DMS114 treated with DMSO at 0.1 percent for 48 hours (cell line): ENCODE measurements around the gene ATP6V1C2.

Experiments
- DNase-seq: peaks from one replicate; lab custom pipeline; 2025; ENCODE audit not compliant: unreplicated experiment; lab: John Stamatoyannopoulos, UW

The ATP6V1C2 gene

DNA sequence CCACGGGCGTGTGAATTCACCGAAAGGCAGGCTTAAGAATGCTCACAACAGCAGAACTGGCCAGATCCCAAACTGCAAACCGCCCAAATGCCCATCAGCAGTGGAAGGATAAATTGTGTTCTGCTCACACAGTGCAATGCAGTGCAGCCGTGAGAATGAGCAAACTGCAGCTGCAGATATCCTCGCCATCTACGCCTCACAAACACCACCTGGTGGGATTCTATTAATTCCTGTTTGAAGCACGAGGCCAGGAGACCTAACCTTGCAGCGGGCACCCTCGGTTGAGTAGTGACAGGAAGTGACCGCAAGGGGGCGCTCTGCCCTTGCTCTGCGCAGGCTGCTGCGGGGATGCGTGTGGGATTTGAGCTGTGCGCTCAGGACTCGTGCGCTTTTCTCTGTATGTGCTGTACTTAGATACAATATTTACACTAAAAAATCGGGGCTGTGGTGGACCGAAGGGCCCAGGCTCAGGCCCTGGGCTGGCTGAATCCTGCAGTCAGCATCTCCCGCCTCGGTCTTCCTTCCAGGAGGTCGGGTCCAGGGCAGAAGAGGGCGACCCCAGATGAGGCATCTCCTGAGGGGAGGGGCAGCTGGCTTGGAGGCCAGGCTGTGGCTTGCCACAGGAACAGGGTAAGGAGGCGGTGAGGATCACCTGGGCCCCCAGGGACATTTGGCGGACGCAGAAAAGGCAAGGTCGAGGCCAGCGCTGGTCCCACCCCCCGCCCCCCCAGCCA lies 110.9 kb downstream of the ATP6V1C2 start:
- peak; percentile 57 for DNase-seq

DNA sequence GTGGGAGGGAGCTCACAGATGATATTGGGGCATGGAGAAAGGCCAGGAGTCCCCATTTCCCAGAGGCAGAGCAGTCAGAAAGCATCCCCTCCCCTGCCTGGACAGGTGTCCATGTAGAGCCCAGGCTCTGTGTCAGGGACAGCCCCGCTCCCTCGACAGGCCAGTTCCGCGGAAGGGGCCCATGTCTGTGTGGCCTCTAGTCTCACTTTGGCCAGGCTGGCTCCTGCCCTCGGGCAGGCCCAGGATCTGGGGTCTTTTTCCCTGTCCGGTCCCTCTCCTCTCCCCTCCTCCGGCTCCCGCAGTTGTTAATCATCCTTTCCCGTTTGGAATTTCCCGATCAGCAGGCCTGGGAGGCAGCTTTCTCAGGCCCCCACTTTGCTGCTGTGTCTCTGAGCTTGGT lies 111.6 kb downstream of the ATP6V1C2 start:
- DNase-seq, result no peak

DNA sequence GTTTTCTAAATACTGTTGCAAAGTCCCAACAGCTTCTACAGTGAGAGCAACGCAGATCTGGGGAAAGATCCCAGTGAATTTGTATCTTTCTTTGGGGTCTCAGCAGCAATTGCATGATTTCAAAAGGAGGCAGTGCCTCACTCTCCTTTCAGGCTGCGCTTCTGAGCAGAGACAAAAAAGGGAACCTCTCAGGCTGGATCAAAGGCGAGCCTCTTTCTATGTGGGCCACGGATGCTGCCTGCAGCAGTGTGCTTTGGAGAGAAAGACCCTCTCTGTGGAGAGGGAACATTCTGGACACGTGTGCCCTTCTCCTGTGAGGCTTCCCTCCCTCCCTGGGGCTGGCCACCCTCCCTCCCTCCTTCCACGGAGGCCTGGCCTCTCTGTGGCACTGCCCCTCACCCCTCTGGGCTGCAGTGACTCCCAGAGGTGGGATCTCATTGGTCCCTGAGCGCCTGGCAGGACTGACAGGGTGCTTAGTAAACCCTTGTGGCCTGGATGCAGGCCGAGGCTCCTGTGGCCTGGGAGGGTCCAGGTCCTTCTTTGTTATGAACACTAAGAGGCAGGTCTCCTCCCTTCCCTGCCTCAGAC lies 112.7 kb downstream of the ATP6V1C2 start:
- DNase-seq, result no peak
